Common myeloid progenitor, CD34-positive (primary cell): ENCODE measurements around the gene CAPZA1. TPM values are rescaled to one million over a fixed set of nuclear protein-coding genes. Genes with fewer than 3 reads are reported as not detected.

Experiments
- CTCF ChIA-PET: fragments of 350-600 bp; sonication (Branson Sonifier 250); formaldehyde crosslinking; loops from one replicate; lab custom pipeline; 2021; ENCODE audit warnings: antibody characterized with exemption; lab: Charles Lee
- POLR2A ChIA-PET: fragments of 350-600 bp; sonication (Branson Sonifier 250); formaldehyde crosslinking; loops from one replicate; lab custom pipeline; 2021; ENCODE audit warnings: antibody characterized with exemption; lab: Charles Lee
- DNase-seq, 3 donors: peaks; one replicate each; pipeline versions ENCODE4 v3.0.0 to v3.0.0-alpha.2; 2013
- H3K27ac ChIP-seq, 2 experiments: 1 replicate in 1 of 2; 2 replicates in 1 of 2; pipeline ENCODE4 v1.7.0; 2013; ENCODE audit warnings: inconsistent platforms in 2 of 2, low read length in 2 of 2, mild to moderate bottlenecking in 2 of 2, low read depth in 1 of 2, moderate library complexity in 1 of 2; ENCODE audit not compliant: severe bottlenecking in 2 of 2, insufficient read depth in 1 of 2, poor library complexity in 1 of 2
- H3K27me3 ChIP-seq, 5 experiments: replicated peaks in 2 of 5; 1 replicate in 3 of 5; 2 replicates in 2 of 5; pipeline versions ENCODE4 v1.6.1 to v1.7.0; 2013; ENCODE audit warnings: low read length in 4 of 5, mild to moderate bottlenecking in 2 of 5, moderate library complexity in 2 of 5, inconsistent platforms in 1 of 5; ENCODE audit not compliant: insufficient read depth in 5 of 5, control insufficient read depth in 4 of 5
- H3K36me3 ChIP-seq, 4 experiments: 1 replicate in 2 of 4; 2 replicates in 2 of 4; pipeline versions ENCODE4 v1.6.1 to v1.7.0; 2013; ENCODE audit warnings: low read length in 3 of 4, control low read depth in 1 of 4, mild to moderate bottlenecking in 1 of 4; ENCODE audit not compliant: control insufficient read depth in 4 of 4, insufficient read depth in 4 of 4
- H3K4me1 ChIP-seq, 4 experiments: 1 replicate in 3 of 4; 2 replicates in 1 of 4; pipeline versions ENCODE4 v1.6.1 to v1.7.1; 2013; ENCODE audit warnings: low read length in 3 of 4, mild to moderate bottlenecking in 3 of 4, control low read depth in 1 of 4, inconsistent platforms in 1 of 4, moderate library complexity in 1 of 4; ENCODE audit not compliant: control insufficient read depth in 4 of 4, insufficient read depth in 4 of 4; ENCODE audit errors: control extremely low read depth in 1 of 4
- H3K4me3 ChIP-seq, 7 experiments: 1 replicate in 4 of 7; 2 replicates in 3 of 7; pipeline versions ENCODE4 v1.5.1 to v1.7.0; 2013; ENCODE audit warnings: mild to moderate bottlenecking in 7 of 7, low read length in 6 of 7, moderate library complexity in 6 of 7, inconsistent platforms in 2 of 7, low read depth in 2 of 7, control low read depth in 1 of 7; ENCODE audit not compliant: insufficient read depth in 4 of 7, control insufficient read depth in 1 of 7; ENCODE audit errors: extremely low read depth in 1 of 7
- H3K9me3 ChIP-seq, 5 experiments: 1 replicate in 4 of 5; 2 replicates in 1 of 5; pipeline versions ENCODE4 v1.6.1 to v1.7.1; 2013; ENCODE audit warnings: low read length in 4 of 5, mild to moderate bottlenecking in 2 of 5, inconsistent platforms in 1 of 5, low read depth in 1 of 5, moderate library complexity in 1 of 5; ENCODE audit not compliant: control insufficient read depth in 4 of 5, insufficient read depth in 2 of 5; ENCODE audit errors: control extremely low read depth in 1 of 5
- WGBS: methylation state at CpG from one replicate; pipeline ENCODE4 v1.1.5; 2013; ENCODE audit not compliant: insufficient coverage; 5-methylcytosine and 5-hydroxymethylcytosine counted together
- polyA plus RNA-seq: library from polyadenylated mRNA; unstranded; fragments of 120-200 nt; gene quantifications from one replicate; pipeline ENCODE4 v1.2.1, GENCODE V29; 2013

CAPZA1 gene
- 81.0 TPM for polyA plus RNA-seq

- ChIA-PET POLR2A (interaction anchor here (0.9 to 2.5 kb wide), 3 partner anchors 10 to 225 kb away, joined by 4 to 8 read pairs (median 4); partner anchors contain the start of gene MOV10), CTCF (interaction anchor here (0.6 to 2.8 kb wide), 8 partner anchors 9 to 184 kb away, joined by 3 to 10 read pairs (median 3); partner anchors contain the start of gene MOV10)
- Histone ChIP-seq H3K9me3 (no peaks in the 10 kb centered on the region), H3K4me3 (peak within 1 kb of the TSS; percentile 81 to 100 (median 97)), H3K27ac (peak within 1 kb of the TSS; percentile 99 to 100), H3K36me3 (peaks cover 0 to 8% (median 4%) of the 10 kb centered on the region in 4 experiments), H3K4me1 (peaks cover 23 to 44% (median 29%) of the 10 kb centered on the region in 4 experiments), H3K27me3 (no peaks in the 10 kb centered on the region)
- WGBS = under 1% methylated on average over 37 of the region's 50 CpGs
- peak; percentile 93 to 96 (median 94) for DNase-seq
These were observed at the start of gene CAPZA1 for GRCh38 chr1:112619518-112620376. CAPZA1 (plus strand) TSS chr1:112619832; CDS start chr1:112619845, 13 bp downstream.

- ChIA-PET POLR2A (interaction anchor here (0.6 kb wide), 1 partner anchor 196 kb away, joined by 5 read pairs; no protein-coding TSS in a partner anchor), CTCF (no interaction called here)
- no peak overlapping the region for H3K27ac ChIP-seq
- H3K4me1 ChIP-seq = no peaks in the 10 kb centered on the region
- peaks cover 5 to 41% (median 19%) of the 10 kb centered on the region in 4 experiments for H3K36me3 ChIP-seq
- WGBS = 100% methylated on average over 3 of the region's 8 CpGs
- H3K27me3 ChIP-seq = no peaks in the 10 kb centered on the region
- no peak for DNase-seq
- peaks cover 0 to 4% (median 0%) of the 10 kb centered on the region in 5 experiments for H3K9me3 ChIP-seq
- no peak overlapping the region for H3K4me3 ChIP-seq
These were observed 44.4 kb upstream of the CAPZA1 start for GRCh38 chr1:112575154-112575804.

- Histone ChIP-seq H3K4me3 (no peak overlapping the region), H3K36me3 (peaks cover 7 to 45% (median 19%) of the 10 kb centered on the region in 4 experiments), H3K9me3 (peaks cover 0 to 4% (median 0%) of the 10 kb centered on the region in 5 experiments), H3K4me1 (no peaks in the 10 kb centered on the region), H3K27ac (no peak overlapping the region), H3K27me3 (no peaks in the 10 kb centered on the region)
- no CpG with 5 or more reads among the region's 3 CpGs for WGBS
- no peak for DNase-seq
- POLR2A ChIA-PET = no interaction called here
- CTCF ChIA-PET = no interaction called here
These were observed 43.4 kb upstream of the CAPZA1 start for GRCh38 chr1:112576240-112576639.

GRCh38 chr1:112579801-112580510 is 39.7 kb upstream of the CAPZA1 start:
- H3K4me1 ChIP-seq = no peaks in the 10 kb centered on the region
- H3K27ac ChIP-seq = no peak overlapping the region
- peaks cover 2 to 30% (median 10%) of the 10 kb centered on the region in 4 experiments for H3K36me3 ChIP-seq
- ChIA-PET POLR2A (no interaction called here), CTCF (no interaction called here)
- 100% methylated on average over 2 of the region's 5 CpGs for WGBS
- no peaks in the 10 kb centered on the region for H3K27me3 ChIP-seq
- no peak overlapping the region for H3K4me3 ChIP-seq
- no peaks in the 10 kb centered on the region for H3K9me3 ChIP-seq
- no peak for DNase-seq

- POLR2A ChIA-PET = no interaction called here
- DNase-seq = no peak
- peaks cover 2 to 18% (median 7%) of the 10 kb centered on the region in 4 experiments for H3K36me3 ChIP-seq
- H3K4me1 ChIP-seq = no peaks in the 10 kb centered on the region
- CTCF ChIA-PET = no interaction called here
- no peak overlapping the region for H3K4me3 ChIP-seq
- H3K27ac ChIP-seq = no peak overlapping the region
- H3K9me3 ChIP-seq = no peaks in the 10 kb centered on the region
- no peaks in the 10 kb centered on the region for H3K27me3 ChIP-seq
These were observed 37.9 kb upstream of the CAPZA1 start for GRCh38 chr1:112581586-112582192.

- Histone ChIP-seq H3K4me1 (no peaks in the 10 kb centered on the region), H3K36me3 (peaks cover 0 to 19% (median 3%) of the 10 kb centered on the region in 4 experiments), H3K27ac (no peak overlapping the region), H3K4me3 (no peak overlapping the region), H3K9me3 (peaks cover 0 to 3% (median 0%) of the 10 kb centered on the region in 5 experiments), H3K27me3 (no peaks in the 10 kb centered on the region)
- DNase-seq = no peak
- CTCF ChIA-PET = interaction anchor here (1.3 kb wide), 2 partner anchors 13 to 31 kb away, joined by 3 to 5 read pairs; no protein-coding TSS in a partner anchor
- POLR2A ChIA-PET = no interaction called here
These were observed 36.3 kb upstream of the CAPZA1 start for GRCh38 chr1:112583366-112583765.
